Colonic mucosa (tissue), 4 donors: ENCODE results near the gene NISCH. TPM values are rescaled to one million over a fixed set of nuclear protein-coding genes. Genes with fewer than 3 reads are reported as not detected.

Experiments used
- DNase-seq: peaks from one replicate; pipeline ENCODE4 v3.0.0-alpha.2; 2020
- H3K27ac ChIP-seq: fragments of 200-600 bp; one replicate; pipeline ENCODE4 v1.8.0; 2021
- H3K27me3 ChIP-seq: fragments of 200-600 bp; one replicate; pipeline ENCODE4 v1.8.0; 2021
- H3K36me3 ChIP-seq: fragments of 200-600 bp; one replicate; pipeline ENCODE4 v1.8.0; 2021
- H3K4me1 ChIP-seq: fragments of 200-600 bp; one replicate; pipeline ENCODE4 v1.8.0; 2021; ENCODE audit warnings: mild to moderate bottlenecking
- H3K4me3 ChIP-seq: fragments of 200-600 bp; one replicate; pipeline ENCODE4 v1.8.0; 2021
- H3K9ac ChIP-seq, 2 donors: one replicate each; pipeline ENCODE4 v1.7.0; 2013; ENCODE audit warnings: control low read depth in 2 of 2, low read depth in 2 of 2, low read length in 2 of 2
- H3K9me3 ChIP-seq: fragments of 200-600 bp; one replicate; pipeline ENCODE4 v1.8.0; 2021
- CTCF ChIP-seq: fragments of 200-600 bp; IDR thresholded peaks from one replicate; pipeline ENCODE4 v1.8.0; 2022; ENCODE audit warnings: antibody characterized with exemption, mild to moderate bottlenecking
- intact Hi-C: fragments of 100-400 bp; cut with DNase I; formaldehyde crosslinking; loops from one replicate; pipeline ENCODE4 v1.14.1; 2022
- total RNA-seq, 2 donors: library from RNA; stranded (reverse); fragmentation: NEBNext Ultra II Directional in 1 of 2; extraction: Animal tissue kit (Norgen Biotek cat#: 25700) in 1 of 2; gene quantifications; one replicate each; pipeline ENCODE4 v1.2.1, GENCODE V29; 2021
- donor health status: healthy.
- donor health status: DM: no; HTN: no; CAD: no.
- donor health status: DM: no; HTN: no; CAD: no.

The NISCH gene
- total RNA-seq, 2 donors from 2014 or later: 43.2 to 60.5 TPM

DNA sequence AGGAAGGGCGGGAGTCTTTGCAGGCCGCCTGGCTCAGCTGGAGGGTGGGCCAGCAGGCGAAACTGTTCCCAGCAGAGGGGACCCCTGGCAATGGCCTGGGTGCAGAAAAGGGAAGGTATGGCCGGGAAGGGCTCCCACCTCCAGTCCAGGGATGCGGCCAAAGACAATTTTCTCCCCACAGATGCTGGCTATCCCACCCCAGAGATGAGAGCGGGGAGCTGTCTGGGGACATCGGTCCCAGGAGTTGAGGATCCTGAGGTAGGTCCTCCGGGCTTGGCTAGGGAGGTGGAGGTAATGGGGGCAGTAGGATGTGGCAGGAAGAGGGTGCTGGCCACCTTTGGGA is 12.2 kb upstream of the NISCH start:
- no peak overlapping the region for H3K27ac ChIP-seq
- TF ChIP-seq CTCF: no peak
- intact Hi-C loops: no loop called here
- no peaks in the 10 kb centered on the region for H3K4me1 ChIP-seq
- no peaks in the 10 kb centered on the region for H3K9me3 ChIP-seq
- H3K9ac ChIP-seq: no peak overlapping the region
- no peaks in the 10 kb centered on the region for H3K27me3 ChIP-seq
- no peak overlapping the region for H3K4me3 ChIP-seq
- H3K36me3 ChIP-seq: no peaks in the 10 kb centered on the region
- DNase-seq: no peak

GRCh38 chr3:52443791-52444687 is 11.4 kb upstream of the NISCH start:
- Histone ChIP-seq H3K4me3 (no peak overlapping the region), H3K27ac (no peak overlapping the region), H3K36me3 (no peaks in the 10 kb centered on the region), H3K9me3 (no peaks in the 10 kb centered on the region), H3K27me3 (no peaks in the 10 kb centered on the region), H3K9ac (no peak overlapping the region), H3K4me1 (no peaks in the 10 kb centered on the region)
- no peak for TF ChIP-seq CTCF
- no peak for DNase-seq
- intact Hi-C loops: no loop called here

DNA sequence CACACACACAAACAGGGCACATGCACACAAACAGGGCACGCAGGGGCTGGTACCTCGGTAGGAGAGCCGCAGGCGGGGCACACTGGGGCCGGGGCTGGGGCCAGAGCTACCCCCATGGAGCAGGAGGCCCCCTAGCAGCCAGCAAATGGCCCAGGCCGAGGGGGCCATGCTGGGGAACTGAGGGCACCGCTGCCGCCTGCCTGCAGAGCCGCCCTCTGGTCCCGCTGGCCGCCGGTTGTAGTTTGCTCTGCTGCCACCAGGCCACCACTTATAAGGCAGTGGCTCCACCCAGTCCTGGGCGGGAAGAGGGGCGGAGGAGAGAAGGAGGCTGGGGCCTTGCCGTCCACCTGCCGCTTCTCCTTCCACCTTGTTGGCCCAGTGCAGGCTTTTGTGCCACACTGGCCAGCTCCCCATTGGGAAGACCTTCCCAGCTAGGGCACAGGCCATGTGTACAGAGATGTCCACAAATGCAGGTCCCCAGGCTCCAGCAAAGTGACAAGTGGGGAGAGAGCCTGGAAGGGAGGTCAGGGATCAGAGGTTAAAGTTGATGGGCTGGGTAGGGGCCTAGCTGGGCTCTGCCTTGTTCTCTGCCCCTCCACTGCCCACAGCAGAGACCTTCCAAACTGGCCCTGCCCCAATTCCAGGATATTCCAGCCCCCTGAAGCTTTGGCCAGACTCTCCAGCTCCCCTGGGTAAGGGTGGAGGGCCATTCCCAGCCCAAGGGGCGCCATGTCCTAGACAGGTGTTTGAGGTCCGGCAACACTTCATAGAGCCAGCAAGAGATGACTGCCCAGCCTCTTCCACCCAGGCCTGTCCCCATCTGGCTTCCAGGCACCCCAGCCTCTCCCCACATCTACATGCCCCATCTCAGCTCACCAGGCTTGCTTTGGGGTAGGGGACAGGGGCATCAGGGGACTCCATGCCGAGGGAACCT is 10.3 kb upstream of the NISCH start, which contains the start of gene SEMA3G:
Gene SEMA3G, minus strand, starts transcription at position 244 of the 934 bp plus-strand sequence. Its CDS starts 76 bp downstream, at position 168.
- Histone ChIP-seq H3K4me3 (no peak within 1 kb of the TSS), H3K27ac (no peak within 1 kb of the TSS)
- peak; percentile 60 for TF ChIP-seq CTCF

DNA sequence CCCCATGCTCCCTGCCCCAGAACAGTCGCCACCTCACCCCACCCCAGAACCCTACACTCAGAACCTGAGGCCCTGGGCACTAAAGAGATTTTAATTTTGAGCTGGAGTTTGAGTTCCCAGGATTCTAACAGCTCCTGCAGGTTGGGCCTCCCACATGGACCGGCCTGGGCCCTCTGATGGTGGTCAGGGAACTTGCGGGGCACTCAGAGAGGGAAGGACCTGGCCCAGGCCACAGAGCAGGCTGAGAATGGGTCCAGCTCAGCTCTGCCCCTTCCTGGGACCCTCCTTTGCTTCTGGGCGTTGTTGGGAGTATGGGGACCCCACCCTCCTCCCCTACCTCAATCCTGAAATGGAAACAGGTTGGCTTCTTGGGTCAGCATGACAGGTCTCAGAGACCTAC is 9.4 kb upstream of the NISCH start:
- Histone ChIP-seq H3K9me3 (no peaks in the 10 kb centered on the region), H3K27ac (no peak overlapping the region), H3K36me3 (no peaks in the 10 kb centered on the region), H3K27me3 (no peaks in the 10 kb centered on the region), H3K4me1 (no peaks in the 10 kb centered on the region), H3K4me3 (no peak overlapping the region), H3K9ac (no peak overlapping the region)
- DNase-seq: no peak
- TF ChIP-seq CTCF: no peak
- intact Hi-C loops: loop anchor here (2.0 to 5.0 kb wide), 2 partner anchors 17 to 214 kb away; no protein-coding TSS in a partner anchor

More for the DNA sequence above, 10.3 kb upstream of the NISCH start, which contains the start of gene SEMA3G:
- H3K9ac ChIP-seq: no peak within 1 kb of the TSS
- no peaks in the 10 kb centered on the region for H3K4me1 ChIP-seq
- no peaks in the 10 kb centered on the region for H3K36me3 ChIP-seq
- H3K27me3 ChIP-seq: no peaks in the 10 kb centered on the region
- no peaks in the 10 kb centered on the region for H3K9me3 ChIP-seq
- intact Hi-C loops: loop anchor here (5.0 kb wide), 1 partner anchor 213 kb away; no protein-coding TSS in a partner anchor
- peak; percentile 81 for DNase-seq
